Breast epithelium (tissue), 3 donors: Measurements from ENCODE around the gene SLC12A2.

Source experiments
- POLR2A ChIP-seq: fragments of 450-650 bp; IDR thresholded peaks from one replicate; pipeline ENCODE4 v1.6.1; 2016; ENCODE audit warnings: antibody characterized with exemption, mild to moderate bottlenecking, moderate library complexity
- POLR2AphosphoS5 ChIP-seq, 3 donors: sonication (generic); formaldehyde crosslinking; IDR thresholded peaks; one replicate each; pipeline ENCODE4 v1.6.1; 2017; ENCODE audit warnings: antibody characterized with exemption in 3 of 3
- TF ChIP-seq, protein P1 (sequence below), 3 donors: fragments of 450-650 bp; IDR thresholded peaks; one replicate each; pipeline ENCODE4 v1.5.1; 2016 to 2017; ENCODE audit warnings: antibody characterized with exemption in 3 of 3, mild to moderate bottlenecking in 3 of 3, moderate library complexity in 3 of 3

DNA sequence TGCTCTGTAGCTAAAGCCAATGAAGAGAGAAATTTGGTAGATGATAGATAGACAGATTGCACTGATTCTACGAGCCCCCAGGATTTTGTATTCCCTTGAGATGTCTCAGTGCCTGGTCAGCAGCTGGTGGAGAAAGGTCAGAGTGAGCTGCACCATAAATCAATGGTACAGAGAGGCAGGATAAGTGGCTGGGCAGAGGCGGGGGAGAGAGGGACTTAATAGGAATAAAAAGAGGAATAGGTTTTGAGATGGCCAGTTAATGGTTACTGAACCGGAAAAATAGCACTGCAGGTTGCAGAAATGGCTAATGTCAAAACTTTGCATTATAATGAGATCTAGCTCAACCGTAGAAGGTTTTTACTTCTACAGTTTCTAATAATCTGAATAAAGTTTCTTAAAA lies 47.9 kb upstream of the SLC12A2 start:
- TF ChIP-seq POLR2AphosphoS5 (IDR thresholded peaks at IDR 0.05) = no peak
- TF ChIP-seq, protein P1, sequence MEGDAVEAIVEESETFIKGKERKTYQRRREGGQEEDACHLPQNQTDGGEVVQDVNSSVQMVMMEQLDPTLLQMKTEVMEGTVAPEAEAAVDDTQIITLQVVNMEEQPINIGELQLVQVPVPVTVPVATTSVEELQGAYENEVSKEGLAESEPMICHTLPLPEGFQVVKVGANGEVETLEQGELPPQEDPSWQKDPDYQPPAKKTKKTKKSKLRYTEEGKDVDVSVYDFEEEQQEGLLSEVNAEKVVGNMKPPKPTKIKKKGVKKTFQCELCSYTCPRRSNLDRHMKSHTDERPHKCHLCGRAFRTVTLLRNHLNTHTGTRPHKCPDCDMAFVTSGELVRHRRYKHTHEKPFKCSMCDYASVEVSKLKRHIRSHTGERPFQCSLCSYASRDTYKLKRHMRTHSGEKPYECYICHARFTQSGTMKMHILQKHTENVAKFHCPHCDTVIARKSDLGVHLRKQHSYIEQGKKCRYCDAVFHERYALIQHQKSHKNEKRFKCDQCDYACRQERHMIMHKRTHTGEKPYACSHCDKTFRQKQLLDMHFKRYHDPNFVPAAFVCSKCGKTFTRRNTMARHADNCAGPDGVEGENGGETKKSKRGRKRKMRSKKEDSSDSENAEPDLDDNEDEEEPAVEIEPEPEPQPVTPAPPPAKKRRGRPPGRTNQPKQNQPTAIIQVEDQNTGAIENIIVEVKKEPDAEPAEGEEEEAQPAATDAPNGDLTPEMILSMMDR (IDR thresholded peaks at IDR 0.05) = no peak
- no peak for TF ChIP-seq POLR2A
